Effector memory CD8-positive, alpha-beta T cell (primary cell): ENCODE data around the gene EPHB3.
A peak's percentile ranks its signal among the peaks of the same experiment; 100 is the strongest.

ENCODE experiments used
- ATAC-seq: fragments of 150-1000 bp; cut with Tn5 transposase; replicated peaks from 2 replicates; pipeline ENCODE4 v1.10.0; 2021; ENCODE audit warnings: mild to moderate bottlenecking, moderate library complexity
- DNase-seq, 3 experiments: peaks; one replicate each; pipeline ENCODE4 v3.0.0; 2021
- H3K27ac Mint-ChIP-seq, 2 donors: one replicate each; pipeline ENCODE4 v1.8.0; 2022; ENCODE audit warnings: mild to moderate bottlenecking in 2 of 2, mixed read lengths in 2 of 2, moderate library complexity in 2 of 2
- H3K27me3 Mint-ChIP-seq, 2 donors: one replicate each; pipeline ENCODE4 v1.8.0; 2022; ENCODE audit warnings: mixed read lengths in 2 of 2
- H3K36me3 Mint-ChIP-seq: one replicate; pipeline ENCODE4 v1.8.0; 2022; ENCODE audit warnings: mild to moderate bottlenecking, moderate library complexity, mixed read lengths; ENCODE audit not compliant: insufficient read depth
- H3K4me1 Mint-ChIP-seq, 2 donors: one replicate each; pipeline ENCODE4 v1.8.0; 2022; ENCODE audit warnings: low read depth in 2 of 2, mixed read lengths in 2 of 2
- H3K4me3 Mint-ChIP-seq, 2 donors: one replicate each; pipeline ENCODE4 v1.8.0; 2022; ENCODE audit warnings: mild to moderate bottlenecking in 2 of 2, mixed read lengths in 2 of 2, moderate library complexity in 2 of 2
- H3K9me3 Mint-ChIP-seq, 2 donors: one replicate each; pipeline ENCODE4 v1.8.0; 2022; ENCODE audit warnings: mixed read lengths in 2 of 2

Gene EPHB3

GRCh38 chr3:184596886-184597575, 35.4 kb downstream of the EPHB3 start:
- Mint-ChIP-seq H3K27me3 (peaks cover 22 to 45% of the 10 kb centered on the region in 2 donors), H3K27ac (no peak overlapping the region), H3K4me1 (peaks cover under 1 to 2% of the 10 kb centered on the region in 2 donors)

GRCh38 chr3:184597829-184598573, 36.4 kb downstream of the EPHB3 start:
- Mint-ChIP-seq H3K36me3 (no peaks in the 10 kb centered on the region), H3K9me3 (no peaks in the 10 kb centered on the region)

More at GRCh38 chr3:184596886-184597575, 35.4 kb downstream of the EPHB3 start:
- ATAC-seq (no peak), DNase-seq (no peak)
- Mint-ChIP-seq H3K9me3 (no peaks in the 10 kb centered on the region), H3K36me3 (no peaks in the 10 kb centered on the region), H3K4me3 (no peak overlapping the region)

GRCh38 chr3:184598574-184598927, 37.0 kb downstream of the EPHB3 start:
- no peak for ATAC-seq
- Mint-ChIP-seq H3K27me3 (peaks cover 32 to 53% of the 10 kb centered on the region in 2 donors), H3K36me3 (no peaks in the 10 kb centered on the region), H3K4me1 (peaks cover 6 to 10% of the 10 kb centered on the region in 2 donors), H3K27ac (no peak overlapping the region), H3K4me3 (no peak overlapping the region), H3K9me3 (no peaks in the 10 kb centered on the region)
- DNase-seq: no peak

More at GRCh38 chr3:184597829-184598573, 36.4 kb downstream of the EPHB3 start:
- ATAC-seq (no peak), DNase-seq (no peak)
- Mint-ChIP-seq H3K4me1 (peaks cover 5 to 8% of the 10 kb centered on the region in 2 donors), H3K27me3 (peaks cover 26 to 47% of the 10 kb centered on the region in 2 donors), H3K27ac (no peak overlapping the region), H3K4me3 (no peak overlapping the region)

GRCh38 chr3:184599143-184599542, 37.6 kb downstream of the EPHB3 start:
- no peaks in the 10 kb centered on the region for H3K9me3 Mint-ChIP-seq
- DNase-seq (no peak), ATAC-seq (no peak)
- peaks cover 35 to 58% of the 10 kb centered on the region in 2 donors for H3K27me3 Mint-ChIP-seq
- H3K27ac Mint-ChIP-seq: no peak overlapping the region
- H3K36me3 Mint-ChIP-seq: no peaks in the 10 kb centered on the region
- no peak overlapping the region for H3K4me3 Mint-ChIP-seq
- H3K4me1 Mint-ChIP-seq: peaks cover 9 to 12% of the 10 kb centered on the region in 2 donors

DNA sequence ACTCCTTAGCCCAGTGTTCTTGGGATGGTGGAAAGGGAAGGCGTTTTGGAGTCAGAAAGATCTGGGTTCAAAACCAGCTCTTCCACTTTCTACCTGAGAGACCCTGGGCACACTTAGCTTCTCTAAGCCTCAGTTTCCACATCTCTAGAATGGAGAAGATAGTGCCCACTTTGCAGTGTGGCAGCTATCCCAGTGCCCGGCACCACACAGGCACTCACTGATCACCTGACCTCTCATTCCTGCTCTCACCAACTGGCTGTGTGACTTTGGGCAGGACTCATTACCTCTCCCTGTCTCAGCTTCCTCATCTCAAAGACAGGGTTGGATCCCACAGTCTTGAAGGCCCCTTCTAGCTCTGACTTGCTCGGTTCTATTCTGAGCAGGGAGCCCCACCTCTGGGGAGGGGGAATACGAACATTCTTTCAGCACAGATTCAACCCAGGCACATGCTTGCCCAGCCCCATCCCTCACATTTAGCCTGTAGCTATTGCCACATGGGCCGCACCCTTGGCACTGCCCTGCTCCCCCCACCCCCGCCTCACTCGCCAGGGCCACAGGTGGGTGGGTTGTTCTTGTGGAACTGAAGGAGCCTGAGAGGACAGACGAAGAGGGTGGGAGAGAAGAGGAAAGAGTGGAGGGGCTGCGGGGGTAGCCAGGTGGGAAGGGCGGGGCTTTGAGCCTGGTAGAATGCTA, 39.2 kb downstream of the EPHB3 start:
- DNase-seq (no peak), ATAC-seq (no peak)
- H3K4me3 Mint-ChIP-seq: peak overlapping the region in 1 of 2 donors; percentile 17
- peaks cover 14 to 20% of the 10 kb centered on the region in 2 donors for H3K4me1 Mint-ChIP-seq
- no peaks in the 10 kb centered on the region for H3K9me3 Mint-ChIP-seq
- peaks cover 49 to 69% of the 10 kb centered on the region in 2 donors for H3K27me3 Mint-ChIP-seq
- no peak overlapping the region for H3K27ac Mint-ChIP-seq
- peaks cover 3% of the 10 kb centered on the region for H3K36me3 Mint-ChIP-seq

DNA sequence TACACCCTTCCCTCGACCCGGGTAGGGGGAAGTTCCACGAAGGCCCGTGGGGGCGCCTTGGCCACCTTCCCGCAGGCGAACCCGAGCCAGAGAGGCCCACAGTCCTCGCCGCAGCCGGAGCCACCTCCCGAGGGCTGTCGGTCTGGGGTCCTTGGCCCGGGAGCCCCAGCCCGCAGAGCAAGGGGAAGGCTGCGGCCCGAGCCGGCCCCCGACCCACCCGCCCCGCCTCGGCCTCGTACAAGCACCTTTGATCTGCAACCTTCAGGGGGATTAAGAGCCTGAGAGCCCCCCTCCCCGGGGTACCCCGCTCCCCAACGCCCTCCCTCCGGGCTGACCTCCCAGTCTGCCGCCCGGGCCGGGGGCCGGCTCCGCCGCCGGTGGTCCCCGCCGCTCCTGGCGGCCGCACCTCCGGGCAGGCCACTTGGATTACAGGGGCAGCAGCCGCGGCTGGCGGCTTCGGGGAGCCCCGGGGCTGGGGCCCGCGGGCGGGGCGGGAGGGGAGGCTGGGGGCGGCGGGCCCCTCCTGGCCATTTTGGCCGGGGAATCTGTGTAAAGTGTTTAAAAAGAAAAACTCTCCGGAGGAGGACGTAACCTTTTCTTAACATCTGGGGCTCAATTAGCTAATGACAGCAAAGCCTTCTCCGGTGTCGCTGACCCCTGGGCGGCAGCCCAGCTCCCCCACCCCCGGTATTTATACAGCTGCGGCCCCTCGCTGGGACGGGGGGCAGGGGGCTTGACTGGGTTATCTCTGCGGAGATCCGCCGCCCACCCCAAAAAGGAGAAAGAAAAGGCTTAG, 40.2 kb downstream of the EPHB3 start:
- Mint-ChIP-seq H3K27ac (no peak overlapping the region), H3K4me1 (peaks cover 16 to 23% of the 10 kb centered on the region in 2 donors), H3K4me3 (peak overlapping the region; percentile 7 to 37), H3K36me3 (peaks cover 4% of the 10 kb centered on the region), H3K27me3 (peaks cover 57 to 70% of the 10 kb centered on the region in 2 donors), H3K9me3 (no peaks in the 10 kb centered on the region)
- DNase-seq: no peak
- ATAC-seq: no peak

DNA sequence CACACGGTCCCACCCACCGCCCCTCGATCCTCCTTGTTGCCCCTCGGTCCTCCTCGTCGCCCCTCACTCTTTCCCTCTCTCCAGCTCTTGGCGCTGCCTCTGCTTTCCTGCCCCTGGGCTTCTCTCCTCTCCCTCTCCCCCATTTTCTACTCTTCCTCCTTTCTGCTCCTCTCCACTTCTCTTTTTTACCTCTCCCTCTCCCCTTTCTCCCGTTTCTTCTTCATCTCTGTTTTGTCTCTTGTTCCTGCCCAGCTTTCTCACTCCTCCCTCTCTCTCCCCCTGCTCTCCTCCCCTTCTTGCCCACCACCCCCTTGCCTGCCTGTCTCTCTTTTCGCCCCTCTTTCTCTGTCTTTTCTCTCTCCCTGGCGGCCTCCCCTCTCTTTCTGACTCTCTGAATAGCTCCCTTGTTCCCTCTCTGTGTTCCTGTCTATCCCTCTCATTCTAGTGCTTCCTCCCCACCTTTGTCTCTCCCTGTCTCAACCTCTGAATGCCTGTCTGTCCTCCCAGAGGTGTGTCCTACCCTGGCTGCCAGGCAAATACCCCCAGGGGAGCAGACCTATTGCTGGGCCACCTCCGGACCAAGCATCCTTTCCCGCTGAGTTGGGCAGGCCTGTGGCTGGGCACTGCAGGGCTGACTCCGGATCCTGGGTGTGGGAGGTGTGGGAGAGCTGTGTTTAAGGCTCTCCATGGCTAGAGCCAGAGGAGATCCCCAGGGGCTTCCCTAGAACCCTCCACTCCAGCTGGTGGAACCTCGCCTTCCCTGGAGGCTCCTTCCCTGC, 41.0 kb downstream of the EPHB3 start:
- no peak overlapping the region for H3K27ac Mint-ChIP-seq
- H3K4me1 Mint-ChIP-seq: peaks cover 24 to 27% of the 10 kb centered on the region in 2 donors
- ATAC-seq: no peak
- H3K4me3 Mint-ChIP-seq: peak overlapping the region; percentile 7 to 37
- H3K27me3 Mint-ChIP-seq: peaks cover 60 to 77% of the 10 kb centered on the region in 2 donors
- H3K9me3 Mint-ChIP-seq: no peaks in the 10 kb centered on the region
- DNase-seq: no peak
- H3K36me3 Mint-ChIP-seq: peaks cover 4% of the 10 kb centered on the region

- DNase-seq (no peak), ATAC-seq (no peak)
- peak overlapping the region in 1 of 2 donors; percentile 53 for H3K4me3 Mint-ChIP-seq
- H3K9me3 Mint-ChIP-seq: no peaks in the 10 kb centered on the region
- peaks cover 32 to 36% of the 10 kb centered on the region in 2 donors for H3K4me1 Mint-ChIP-seq
- peaks cover 60 to 77% of the 10 kb centered on the region in 2 donors for H3K27me3 Mint-ChIP-seq
- peaks cover 4% of the 10 kb centered on the region for H3K36me3 Mint-ChIP-seq
- H3K27ac Mint-ChIP-seq: no peak overlapping the region
Observed at GRCh38 chr3:184603151-184604030, 41.8 kb downstream of the EPHB3 start.

- Mint-ChIP-seq H3K36me3 (peaks cover 4% of the 10 kb centered on the region), H3K4me1 (peaks cover 34 to 43% of the 10 kb centered on the region in 2 donors)
- no peak for ATAC-seq
Observed at GRCh38 chr3:184604039-184604601, 42.5 kb downstream of the EPHB3 start.

DNA sequence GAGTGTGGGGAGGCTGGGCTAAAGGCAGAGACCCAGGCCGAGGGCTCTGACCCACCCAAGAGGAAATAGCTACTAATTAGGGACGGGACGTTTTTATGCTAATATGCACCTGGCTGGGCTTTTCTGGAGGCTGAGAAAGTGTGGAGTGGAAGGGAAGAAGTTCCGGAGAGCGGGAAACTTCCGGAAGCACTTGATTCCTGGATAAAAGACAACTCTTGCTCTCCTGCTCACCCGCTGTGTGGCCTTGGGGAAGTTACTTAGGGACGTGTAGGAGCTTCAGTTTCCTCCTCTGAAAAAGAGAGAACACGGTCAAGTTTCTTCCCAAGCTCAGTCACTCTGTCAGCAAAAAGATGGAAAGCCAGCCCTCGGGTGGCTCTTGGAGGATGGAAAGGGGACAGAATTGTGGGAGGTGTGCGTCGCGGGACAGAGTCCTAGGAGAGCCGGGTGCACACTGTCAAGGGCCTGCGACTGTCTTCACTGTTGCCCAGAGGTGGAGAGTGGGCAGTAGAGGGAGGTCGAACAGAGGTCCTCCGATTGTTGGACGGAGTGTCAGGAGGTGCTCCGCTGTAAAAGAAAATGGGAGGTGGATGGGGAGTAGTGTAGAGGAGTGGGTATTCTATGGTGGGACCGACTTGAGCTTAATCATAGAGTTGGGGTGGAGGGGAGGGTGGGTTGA, 43.2 kb downstream of the EPHB3 start:
- no peaks in the 10 kb centered on the region for H3K9me3 Mint-ChIP-seq
- no peak overlapping the region for H3K4me3 Mint-ChIP-seq
- H3K36me3 Mint-ChIP-seq: peaks cover 4% of the 10 kb centered on the region
- H3K27me3 Mint-ChIP-seq: peaks cover 59 to 74% of the 10 kb centered on the region in 2 donors
- no peak for ATAC-seq
- no peak overlapping the region for H3K27ac Mint-ChIP-seq
- DNase-seq: no peak
- H3K4me1 Mint-ChIP-seq: peaks cover 37 to 43% of the 10 kb centered on the region in 2 donors

More at GRCh38 chr3:184604039-184604601, 42.5 kb downstream of the EPHB3 start:
- peaks cover 60 to 77% of the 10 kb centered on the region in 2 donors for H3K27me3 Mint-ChIP-seq
- H3K27ac Mint-ChIP-seq: no peak overlapping the region
- H3K9me3 Mint-ChIP-seq: no peaks in the 10 kb centered on the region
- H3K4me3 Mint-ChIP-seq: peak overlapping the region in 1 of 2 donors; percentile 53
- DNase-seq: no peak

DNA sequence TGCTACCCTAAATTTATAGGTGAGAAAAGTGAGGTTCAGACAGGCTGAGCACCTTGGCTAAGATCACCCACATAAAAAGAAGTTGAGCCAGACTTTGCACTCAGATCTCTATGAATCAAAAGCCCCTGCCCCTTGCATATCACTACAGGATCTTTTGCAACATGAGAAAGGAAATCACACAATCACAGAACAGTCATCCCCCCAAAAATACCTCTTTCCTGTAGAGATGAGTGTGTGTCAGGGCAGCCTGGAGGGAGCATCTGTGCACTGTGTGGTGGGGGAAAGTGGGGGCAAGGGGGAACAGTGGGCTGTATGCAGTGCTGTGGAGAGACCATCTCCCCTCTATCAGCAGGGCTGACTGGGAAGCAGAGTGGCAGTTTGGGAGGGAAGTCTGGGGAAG, 46.6 kb downstream of the EPHB3 start:
- no peaks in the 10 kb centered on the region for H3K9me3 Mint-ChIP-seq
- peak; percentile 27 to 36 (median 31) for DNase-seq
- peak overlapping the region; percentile 41 to 47 for H3K27ac Mint-ChIP-seq
- peak overlapping the region; percentile 59 to 63 for H3K4me3 Mint-ChIP-seq
- H3K36me3 Mint-ChIP-seq: peaks cover 4% of the 10 kb centered on the region
- H3K27me3 Mint-ChIP-seq: peaks cover 50 to 78% of the 10 kb centered on the region in 2 donors
- peak; percentile 93 for ATAC-seq
- peaks cover 35 to 40% of the 10 kb centered on the region in 2 donors for H3K4me1 Mint-ChIP-seq
